GM19043 (cell line): ENCODE measurements around the gene ADAM33.

Experiments used
- ATAC-seq: cut with Tn5 transposase; IDR thresholded peaks from one replicate; pipeline ENCODE4 v1.9.1; 2021; ENCODE audit warnings: low read depth; ENCODE audit not compliant: unreplicated experiment

Gene ADAM33, protein sequence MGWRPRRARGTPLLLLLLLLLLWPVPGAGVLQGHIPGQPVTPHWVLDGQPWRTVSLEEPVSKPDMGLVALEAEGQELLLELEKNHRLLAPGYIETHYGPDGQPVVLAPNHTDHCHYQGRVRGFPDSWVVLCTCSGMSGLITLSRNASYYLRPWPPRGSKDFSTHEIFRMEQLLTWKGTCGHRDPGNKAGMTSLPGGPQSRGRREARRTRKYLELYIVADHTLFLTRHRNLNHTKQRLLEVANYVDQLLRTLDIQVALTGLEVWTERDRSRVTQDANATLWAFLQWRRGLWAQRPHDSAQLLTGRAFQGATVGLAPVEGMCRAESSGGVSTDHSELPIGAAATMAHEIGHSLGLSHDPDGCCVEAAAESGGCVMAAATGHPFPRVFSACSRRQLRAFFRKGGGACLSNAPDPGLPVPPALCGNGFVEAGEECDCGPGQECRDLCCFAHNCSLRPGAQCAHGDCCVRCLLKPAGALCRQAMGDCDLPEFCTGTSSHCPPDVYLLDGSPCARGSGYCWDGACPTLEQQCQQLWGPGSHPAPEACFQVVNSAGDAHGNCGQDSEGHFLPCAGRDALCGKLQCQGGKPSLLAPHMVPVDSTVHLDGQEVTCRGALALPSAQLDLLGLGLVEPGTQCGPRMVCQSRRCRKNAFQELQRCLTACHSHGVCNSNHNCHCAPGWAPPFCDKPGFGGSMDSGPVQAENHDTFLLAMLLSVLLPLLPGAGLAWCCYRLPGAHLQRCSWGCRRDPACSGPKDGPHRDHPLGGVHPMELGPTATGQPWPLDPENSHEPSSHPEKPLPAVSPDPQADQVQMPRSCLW

DNA sequence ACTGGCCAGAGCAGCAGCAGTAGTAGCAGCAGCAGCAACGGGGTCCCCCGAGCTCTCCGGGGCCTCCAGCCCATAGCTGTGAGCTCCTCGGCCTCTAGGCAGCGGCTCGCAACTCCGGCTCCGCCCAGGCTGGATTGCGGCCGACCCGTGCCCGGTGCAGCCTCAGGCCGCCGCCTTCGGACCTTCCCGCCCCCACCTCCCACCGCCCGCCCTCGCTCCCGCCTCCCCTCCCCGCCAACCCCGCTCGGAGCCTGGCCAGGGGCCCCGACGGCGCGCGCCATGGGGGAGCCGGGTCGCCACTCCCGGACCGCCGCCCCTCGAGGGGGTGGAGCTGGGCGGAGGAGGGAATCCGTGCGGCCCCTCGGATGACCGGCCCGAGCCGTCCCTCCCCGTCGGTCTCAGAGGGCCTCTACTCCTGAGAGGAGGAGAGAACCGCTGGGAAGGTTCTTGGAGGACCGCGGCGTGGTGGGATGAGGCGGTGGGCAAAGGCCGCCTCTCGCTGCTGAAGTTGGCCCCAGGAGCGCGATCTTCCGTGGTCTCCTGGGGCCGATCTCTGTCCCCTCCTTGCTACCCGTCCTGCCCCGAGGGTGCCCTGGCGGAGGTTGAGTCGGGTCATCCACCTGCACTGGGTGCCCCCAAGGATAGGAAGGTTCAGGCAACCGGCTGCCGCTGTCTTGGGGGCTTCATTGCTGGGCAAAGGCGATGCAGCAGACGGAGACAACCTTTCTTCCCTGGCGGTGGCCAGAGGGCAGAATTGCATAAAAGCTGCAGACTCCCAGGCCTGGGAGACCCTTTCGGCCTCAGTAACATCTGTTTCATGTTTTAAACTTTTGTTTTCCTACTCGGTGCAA lies at the start of gene ADAM33:
ADAM33 (minus strand) TSS at position 80 of the 851 bp plus-strand sequence; CDS start at position 74, 6 bp downstream.
- ATAC-seq = no peak

DNA sequence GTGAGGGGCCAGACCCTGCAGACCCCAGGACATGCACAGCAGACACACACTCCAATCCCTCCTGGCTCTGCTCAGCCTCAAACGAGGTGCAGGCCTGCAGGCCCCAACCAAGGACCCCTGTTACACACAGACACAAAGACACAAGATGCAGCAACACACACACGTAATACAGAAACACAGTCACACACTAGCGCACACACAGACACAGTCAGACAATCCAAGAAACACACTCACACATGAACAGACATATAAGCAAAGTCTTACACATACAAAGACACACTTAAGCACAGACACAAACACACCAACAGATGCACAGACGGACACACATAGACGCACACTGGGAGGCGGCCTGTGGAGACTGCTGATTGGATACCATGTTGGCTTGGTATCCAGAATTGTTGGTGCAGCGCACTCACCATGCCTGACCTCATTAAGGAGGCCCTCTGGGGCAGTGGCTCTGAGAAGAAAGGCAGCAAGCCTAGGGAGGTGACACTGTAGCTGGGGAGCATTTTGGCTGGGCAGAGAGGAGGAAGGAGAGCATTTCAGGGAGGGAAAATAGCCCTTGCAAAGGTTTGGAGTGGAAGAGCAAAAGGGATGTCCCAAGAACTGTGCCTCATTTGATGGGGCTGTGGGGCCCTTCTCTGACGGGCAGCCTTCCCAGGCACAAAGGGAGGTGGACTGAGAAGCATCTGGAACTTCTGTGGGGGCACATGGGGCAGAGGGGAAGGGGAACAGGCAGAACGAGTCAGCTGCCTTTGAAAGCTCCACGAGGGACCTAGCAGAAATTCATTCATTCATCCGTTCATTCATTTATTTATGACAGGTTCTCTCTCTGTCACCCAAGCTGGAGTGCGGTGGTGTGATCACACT lies 49.2 kb upstream of the ADAM33 start:
- ATAC-seq = no peak

DNA sequence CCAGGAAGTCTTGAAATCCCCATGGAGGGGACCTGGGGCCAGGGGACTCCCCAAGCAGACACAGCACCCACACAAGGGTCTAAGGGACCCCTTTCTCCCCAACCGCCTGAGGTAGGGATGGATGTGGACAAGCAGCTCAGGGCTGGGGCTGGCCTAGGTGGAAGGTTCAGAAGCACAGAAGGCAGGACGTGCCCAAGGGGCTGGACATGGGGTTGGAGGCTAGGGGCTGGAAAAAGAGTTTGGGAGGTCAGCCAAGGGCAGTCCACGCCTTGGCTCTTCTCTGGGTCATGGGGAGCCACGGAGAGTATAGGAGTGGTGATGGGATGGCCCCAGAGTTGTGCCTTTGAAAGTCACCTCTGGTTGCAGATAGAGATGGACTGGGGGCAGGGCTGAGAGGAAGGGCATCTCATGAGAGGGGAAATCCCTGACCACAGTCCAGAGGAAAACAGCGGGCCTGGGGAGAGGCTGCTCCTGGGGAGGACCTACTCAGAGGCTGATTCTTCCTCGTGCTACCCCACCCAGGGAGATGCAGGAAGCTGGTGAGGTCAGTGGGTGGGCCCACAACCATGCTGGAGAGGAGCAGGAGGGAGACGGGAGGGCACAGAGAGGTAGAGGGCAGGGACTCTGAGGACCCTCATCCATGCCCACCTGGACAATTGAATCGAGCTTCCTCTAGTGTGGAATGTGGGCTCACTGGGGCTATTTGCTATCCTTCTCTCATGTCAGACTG lies 48.2 kb upstream of the ADAM33 start:
- ATAC-seq = no peak

DNA sequence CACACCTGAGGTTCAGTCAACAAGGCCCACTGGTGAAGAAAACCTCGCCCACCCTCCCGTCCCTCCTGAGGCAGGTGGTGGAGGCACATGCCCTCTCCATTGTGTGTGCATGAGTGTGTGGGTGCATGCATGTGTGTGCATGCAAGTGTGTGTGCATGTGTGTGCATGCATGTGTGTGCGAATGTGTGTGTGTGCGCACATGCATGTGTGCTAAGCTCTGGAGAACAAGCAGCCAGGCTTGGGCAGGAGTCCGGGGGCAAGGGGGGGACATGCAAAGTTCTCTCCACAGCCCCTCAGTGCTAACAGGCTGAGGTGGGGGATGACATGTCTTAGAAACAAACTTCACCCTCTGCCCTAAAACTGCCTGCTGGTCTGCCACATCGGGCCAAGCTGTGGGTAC lies 47.6 kb upstream of the ADAM33 start:
- ATAC-seq = no peak

DNA sequence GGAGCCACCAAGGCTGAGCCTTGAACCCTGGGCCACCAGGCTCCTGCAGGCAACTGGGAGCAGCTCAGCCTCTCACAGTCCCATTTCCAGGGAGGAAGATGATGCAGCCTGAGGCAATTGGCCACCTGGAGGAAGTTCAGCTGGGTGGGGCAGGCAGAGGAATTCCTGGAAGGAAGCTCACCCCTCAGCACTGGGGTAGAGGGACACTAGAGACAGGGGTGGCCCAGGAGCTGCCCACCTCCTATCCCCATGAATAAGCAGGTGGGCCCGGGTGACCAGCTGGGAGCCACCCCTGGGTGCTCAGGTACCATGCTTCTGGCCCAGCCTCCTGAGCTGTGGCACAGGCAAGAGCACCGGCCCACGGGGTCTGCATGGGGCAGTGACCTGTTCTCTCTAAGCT lies 47.1 kb upstream of the ADAM33 start:
- no peak for ATAC-seq

DNA sequence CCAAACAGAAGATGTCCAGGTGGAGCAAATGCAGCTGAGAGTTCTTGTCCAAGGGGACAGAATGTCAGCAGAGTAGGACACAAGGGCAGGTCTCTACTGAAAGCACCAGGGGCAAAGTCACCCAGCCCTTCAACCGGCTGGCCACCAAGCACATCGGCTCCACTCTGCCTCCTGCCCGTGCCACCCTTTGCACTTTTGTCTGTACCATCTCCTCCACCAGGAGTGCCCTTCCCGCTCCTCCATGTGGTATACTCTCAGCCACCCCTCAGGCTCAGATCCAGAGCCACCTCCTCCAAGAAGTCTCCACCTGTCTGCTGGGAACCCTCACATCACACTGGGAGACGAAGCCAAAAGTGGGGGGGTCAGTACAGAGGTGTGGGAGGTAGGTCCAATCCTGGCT lies 46.5 kb upstream of the ADAM33 start:
- ATAC-seq = no peak

DNA sequence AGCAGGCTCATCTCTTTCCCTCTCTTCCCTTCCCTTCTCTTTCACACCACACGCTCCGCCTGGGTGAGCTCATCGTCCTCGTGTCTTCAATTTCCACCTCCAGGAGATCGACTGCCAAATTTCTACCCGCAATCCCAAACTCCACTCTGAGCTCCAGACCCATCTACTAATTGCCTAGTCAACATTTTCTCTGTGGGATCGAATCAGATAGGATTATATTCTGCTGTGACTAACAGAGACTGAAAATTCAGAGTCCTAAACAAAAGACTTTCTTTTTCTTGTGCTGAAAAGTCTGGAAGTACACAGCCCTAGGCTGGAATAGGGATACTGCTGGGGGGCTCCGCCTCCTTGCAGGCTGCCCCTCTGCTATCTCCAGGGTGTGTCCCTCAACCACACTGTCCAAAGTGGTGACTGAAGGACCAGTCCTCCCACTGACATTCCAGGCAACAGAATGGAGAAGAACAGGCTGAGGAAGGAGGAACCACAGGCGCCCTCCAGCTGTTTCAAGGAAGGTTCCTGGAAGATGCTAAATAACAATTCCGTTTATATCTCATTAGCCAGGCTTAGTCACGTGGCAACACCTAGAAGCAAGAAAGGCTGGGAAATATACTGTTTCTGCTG lies 45.7 kb upstream of the ADAM33 start:
- ATAC-seq = no peak

DNA sequence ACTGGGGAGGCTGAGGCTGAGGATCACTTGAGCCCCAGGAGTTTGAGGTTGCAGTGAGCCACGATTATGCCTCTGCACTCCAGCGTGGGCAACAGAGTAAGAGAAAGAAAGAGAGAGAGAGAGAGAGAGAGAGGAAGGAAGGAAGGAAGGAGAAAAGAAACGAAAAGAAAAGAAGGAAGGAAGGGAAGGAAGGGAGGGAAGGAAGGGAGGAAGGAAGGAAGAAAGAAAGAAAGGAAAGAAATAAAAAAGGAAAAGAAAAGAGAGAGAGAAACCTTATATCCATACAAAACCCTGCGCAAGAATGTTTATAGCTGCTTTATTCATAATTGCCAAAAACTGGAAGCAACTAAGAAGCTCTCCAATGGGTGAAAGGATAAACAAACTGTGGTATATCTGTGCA lies 42.5 kb upstream of the ADAM33 start:
- no peak for ATAC-seq

DNA sequence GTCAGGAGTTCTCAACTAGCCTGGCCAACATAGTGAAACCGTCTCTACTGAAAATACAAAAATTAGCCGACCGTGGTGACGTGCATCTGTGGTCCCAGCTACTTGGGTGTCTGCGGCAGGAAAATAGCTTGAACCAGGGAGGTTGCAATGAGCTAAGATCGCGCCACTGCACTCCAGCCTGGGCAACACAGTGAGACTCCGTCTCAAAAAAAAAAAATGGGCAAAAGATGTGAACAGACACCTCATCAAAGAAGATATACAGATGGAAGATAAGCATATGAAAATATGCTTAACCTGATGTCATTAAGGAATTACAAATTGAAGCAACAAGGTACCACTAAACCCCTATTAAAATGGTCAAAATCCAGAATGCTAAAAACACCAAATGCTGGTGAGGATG lies 41.5 kb upstream of the ADAM33 start:
- ATAC-seq = no peak

DNA sequence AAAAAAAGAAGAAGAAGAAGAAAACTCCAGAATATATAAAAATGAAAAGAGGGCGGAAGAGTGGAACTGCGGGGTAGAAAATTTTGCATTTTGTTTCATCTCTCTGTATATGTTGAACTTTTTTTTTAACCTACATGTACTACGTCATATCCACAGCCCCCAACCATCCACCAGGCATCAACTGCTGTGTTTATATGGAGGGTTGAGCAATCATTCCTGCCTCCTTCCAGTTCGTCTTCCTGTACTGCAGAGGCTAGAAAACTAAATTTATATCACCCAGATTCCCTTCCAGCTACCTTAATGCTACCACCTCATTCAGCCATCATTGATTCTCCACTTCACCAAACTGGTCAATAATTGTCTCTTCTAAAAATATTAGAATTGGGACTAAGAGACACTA lies 40.1 kb upstream of the ADAM33 start:
- no peak for ATAC-seq

DNA sequence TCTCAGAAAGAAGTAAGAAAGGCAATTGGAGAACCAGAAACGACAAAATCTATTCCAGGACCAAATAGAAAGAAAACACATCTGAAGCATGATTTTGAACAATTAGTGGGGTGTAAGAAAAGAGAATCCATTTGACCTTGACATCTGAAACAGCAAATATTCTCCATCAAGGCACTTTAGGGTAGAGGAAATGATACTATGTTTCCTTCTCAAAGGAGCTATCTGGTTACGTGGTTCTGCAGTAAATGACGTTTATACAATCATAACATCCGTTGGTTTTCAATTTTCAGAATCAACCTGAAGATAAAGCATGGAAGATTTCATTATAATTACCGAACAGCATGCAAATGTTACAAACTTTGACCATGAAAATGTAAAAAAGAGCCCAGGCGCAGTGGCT lies 38.8 kb upstream of the ADAM33 start:
- ATAC-seq = no peak

DNA sequence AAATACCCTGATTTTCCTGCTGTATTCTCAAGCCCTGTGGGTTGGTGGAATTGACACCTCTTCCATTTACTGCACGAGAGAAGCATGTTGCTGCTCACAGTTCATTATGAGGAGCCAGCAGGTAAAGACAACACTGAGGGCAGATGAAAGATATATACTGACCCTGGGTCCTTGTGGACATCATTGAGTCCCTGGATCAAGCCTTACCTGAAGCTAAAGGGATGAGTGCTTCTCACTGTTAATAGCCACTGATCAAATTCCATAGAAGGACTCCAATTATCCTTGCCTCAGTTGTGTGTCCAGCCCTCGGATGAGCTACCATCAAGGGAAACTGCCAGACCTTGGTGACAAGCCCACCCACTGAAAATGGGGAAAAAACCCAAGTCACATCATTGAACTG lies 38.3 kb upstream of the ADAM33 start:
- no peak for ATAC-seq

DNA sequence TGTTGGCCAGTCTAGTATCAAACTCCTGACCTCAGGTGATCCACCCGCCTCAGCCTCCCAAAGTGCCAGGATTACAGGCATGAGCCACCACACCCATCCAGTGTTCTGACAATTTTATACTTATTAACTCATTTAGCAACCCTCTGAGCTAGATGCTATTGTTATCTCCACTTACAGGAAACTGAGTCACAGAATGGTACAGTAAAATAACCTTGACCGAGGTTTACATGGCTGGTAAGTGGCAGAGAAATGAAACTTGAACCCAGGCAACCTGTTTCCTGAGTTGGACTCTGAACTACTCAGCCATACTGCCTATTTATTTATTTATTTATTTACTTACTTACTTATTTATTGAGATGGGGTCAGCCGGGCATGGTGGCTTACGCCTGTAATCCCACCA lies 37.2 kb upstream of the ADAM33 start:
- no peak for ATAC-seq

DNA sequence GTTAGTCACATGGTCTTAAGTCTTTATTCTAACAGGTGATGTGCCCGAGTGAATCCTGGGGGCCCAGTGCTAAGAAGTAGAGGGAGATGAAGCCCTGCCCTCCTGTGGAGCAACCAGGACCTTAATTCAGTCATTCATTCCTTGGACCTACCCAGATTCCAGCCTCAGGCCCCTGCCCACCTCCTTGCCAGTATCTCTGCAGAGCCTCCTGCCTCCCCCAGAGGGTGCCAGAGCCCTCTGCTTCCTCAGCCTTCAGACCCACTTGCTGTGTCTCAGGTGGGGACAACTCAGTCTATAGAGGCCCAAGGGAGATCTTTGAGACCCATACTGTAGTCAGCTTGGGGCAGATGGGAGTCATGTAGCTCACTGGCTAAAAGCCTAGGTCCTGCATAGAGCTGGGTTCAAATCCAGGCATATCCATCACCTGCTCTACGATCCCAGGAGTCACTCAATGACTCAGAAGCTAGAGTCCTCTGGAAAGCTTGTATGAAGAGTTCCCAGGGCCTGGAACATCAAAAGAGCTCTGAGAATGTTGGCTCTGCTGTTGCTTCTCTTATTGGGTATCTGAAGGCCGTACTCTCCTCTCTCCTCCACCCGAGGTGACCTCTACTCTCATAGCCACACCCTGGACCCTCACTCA lies 34.5 kb upstream of the ADAM33 start:
- ATAC-seq = no peak

DNA sequence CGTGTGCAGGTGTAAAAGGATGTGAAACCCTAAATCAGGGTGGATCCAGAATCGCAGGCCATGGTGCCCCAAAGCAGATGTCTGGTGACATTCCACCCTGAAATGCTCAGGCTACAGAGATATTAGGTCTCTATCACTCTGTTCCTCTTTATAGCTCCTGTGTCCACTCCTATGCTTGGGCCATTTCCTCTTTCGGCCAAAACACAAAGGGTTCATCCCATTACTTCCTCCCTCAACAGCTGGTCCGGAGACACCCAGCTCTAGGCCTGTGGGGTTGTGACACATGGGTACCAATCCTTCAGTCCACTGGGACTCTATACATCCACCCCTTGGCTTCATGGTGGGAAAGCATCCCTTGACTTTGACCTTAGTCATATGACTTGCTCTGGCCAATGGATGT lies 32.3 kb upstream of the ADAM33 start:
- no peak for ATAC-seq

DNA sequence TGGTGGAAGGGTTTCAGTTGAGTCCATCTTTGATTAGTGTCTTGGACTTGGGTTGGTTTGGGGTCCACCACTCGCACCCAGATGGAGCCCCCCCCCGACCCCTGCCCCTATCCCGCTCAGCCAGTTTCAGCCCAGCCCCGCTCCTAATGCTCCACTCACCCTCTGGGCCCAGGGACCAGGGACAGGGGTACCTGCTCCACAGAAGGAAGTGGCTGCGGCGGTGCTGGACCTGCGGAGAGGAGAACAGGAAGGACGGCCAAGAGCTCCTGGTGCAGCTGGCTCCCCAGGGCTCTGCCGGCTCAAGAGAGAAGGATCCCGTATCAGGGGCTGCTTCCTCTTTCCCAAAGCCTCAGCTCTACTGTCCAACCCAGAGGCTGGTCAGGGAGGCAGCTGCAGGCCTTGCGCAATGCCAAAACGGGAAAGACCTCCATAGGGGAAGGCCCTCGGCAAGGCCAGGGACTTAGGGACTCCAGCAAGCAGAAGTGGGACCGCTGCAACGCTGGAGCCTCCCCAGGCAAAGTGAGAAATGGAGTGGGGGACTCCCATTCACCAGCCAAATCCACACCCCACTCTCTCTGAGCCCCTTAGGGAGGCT lies 30.6 kb upstream of the ADAM33 start, which contains the start of gene SIGLEC1:
SIGLEC1 (minus strand) TSS at position 322 of the 595 bp plus-strand sequence. CDS start 5,472 bp downstream, outside the sequence.
- ATAC-seq = no peak

DNA sequence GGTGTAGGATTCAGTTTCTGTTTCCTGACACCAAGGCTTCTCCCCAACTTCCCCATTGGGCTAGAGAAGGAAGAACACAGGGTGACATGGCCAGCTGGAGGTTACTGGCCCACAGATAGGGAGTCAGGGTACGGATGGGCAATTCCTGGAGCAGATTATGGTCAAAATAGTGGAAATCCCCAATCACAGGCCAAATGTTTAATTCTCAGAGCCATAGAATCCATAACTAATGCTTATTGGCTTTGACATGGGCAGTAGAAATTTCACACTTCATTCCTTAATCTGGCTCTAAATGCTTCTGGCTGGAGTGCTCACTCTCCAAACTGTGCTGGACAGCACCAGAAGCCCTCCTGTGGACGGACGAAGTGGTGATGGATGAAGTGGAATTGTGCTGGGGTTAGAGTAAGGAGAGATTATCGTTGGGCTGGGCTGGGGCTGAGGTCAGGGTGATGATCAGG lies 29.7 kb upstream of the ADAM33 start:
- ATAC-seq = no peak
